AML-193 (cell line): ENCODE measurements around the gene PTPN12.

Source experiments
- DNase-seq, 2 experiments: peaks; one replicate each; lab custom pipeline; 2025; lab: John Stamatoyannopoulos, UW

PTPN12 gene

DNA sequence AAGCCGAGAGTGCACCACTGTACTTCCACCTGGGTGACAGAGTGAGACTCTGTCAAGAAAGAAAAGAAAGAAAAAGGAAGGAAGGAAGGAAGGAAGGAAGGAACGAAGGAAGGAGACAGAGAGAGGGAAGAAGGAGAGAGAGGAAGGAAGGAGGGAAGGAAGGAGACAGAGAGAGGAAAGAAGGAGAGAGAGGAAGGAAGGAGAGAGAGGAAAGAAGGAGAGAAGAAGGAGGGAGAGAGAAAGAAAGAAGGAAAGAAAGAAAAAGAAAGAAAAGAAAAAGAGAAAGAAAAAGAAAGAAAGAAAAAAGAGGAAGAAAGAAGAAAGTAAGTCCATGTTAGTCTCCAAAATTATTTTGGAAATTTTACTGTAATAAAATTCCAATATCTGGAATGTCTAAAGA lies 125.8 kb downstream of the PTPN12 start:
- no peak for DNase-seq

DNA sequence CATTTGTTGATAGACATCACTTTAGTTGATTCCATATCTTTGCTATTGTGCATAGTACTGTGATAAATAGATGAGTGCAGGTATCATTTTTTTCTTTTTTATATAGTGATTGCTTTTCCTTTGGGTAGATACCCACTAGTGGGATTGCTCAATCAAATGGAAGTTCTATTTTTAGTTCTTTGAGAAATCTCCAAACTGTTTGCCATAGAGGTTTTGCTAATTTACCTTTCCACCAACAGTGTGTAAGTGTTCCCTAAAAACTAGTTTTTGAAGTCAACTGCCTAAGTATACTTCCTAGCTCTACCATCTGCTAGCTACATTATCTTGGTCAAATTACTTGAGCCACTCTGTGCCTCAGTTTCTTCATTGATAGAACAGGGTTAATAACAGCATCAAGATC lies 127.6 kb downstream of the PTPN12 start:
- no peak for DNase-seq

DNA sequence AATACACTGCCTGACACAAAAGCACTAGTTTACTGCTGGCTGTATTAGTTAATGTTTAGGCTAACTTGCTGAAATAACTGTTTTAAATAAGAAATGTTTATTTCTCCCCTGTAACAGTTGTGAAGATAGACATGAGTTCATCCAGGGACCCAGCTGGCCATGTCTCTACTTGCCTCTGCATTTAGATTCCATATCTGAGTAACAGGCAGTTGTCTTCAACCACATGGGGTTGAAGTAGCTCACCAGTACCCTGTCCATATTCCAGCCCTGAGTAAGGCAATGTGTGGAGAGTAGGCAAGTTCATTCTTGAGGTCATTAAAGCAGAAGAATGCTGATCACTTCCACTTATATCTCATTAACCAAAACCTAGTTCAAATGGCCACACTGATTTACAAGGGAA lies 128.1 kb downstream of the PTPN12 start:
- no peak for DNase-seq

DNA sequence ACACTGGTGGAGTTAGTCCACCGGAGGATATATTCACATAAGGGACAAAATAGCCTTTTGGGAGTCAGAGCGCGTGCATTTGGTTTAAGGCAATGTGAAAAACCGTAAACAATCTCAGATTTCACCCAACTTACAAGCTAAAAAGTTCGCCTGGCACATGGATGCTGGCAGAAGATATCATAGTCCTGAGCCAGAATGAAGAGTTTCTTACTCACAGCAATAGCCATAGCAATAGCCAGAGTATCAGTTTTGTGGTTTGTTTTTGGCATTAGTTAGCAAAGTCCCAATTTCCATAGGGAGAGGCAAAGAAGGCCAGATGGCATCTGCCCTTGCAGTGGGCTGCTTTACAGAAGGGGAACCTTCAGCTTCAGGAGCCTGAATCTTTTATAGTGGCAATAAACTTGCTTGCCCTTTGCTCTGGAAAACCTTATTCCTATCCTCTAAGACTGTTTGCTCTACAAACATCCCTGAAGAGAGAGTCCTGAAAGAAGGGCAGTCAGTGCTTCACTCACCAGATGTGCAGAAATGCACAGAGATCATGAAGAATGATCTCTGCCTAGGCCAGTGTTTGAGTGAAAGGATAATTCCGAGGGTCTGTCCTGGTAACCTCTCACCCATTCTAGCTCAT lies 130.5 kb downstream of the PTPN12 start:
- no peak for DNase-seq

DNA sequence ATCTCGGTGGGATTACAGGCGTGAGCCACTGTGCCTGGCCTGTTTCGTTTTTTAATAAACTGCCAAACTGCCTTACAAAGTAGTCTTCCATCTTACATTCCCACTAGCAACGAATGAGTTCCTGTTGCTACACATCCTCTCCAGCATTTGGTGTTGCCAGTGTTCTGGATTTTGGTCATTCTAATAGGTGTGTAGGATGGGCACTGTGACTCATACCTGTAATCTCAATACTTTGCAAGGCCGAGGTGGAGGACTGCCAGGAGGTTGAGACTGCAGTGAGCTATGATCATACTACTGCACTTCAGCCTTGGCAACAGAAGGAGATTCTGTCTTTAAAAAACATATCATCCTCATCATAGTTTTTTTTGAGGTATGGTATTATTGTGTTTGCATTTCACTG lies 137.8 kb downstream of the PTPN12 start:
- no peak for DNase-seq

DNA sequence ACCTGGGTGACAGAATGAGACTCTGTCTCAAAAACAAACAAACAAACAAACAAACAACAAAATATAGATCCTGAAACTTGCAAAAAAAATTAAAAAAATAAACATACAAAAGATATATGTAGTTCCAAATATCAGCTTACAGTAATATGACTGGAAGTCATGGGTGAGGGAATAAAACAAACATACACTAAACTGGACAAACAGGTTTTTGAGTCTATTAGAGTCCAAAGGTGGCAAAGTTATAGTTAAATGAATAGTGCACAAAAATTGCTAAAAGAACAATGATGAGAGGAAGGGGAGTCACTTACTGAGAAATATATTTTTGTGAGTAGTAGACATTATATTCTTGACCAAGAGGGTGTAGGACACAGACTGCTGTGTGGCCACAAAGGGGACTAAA lies 142.5 kb downstream of the PTPN12 start:
- no peak for DNase-seq

DNA sequence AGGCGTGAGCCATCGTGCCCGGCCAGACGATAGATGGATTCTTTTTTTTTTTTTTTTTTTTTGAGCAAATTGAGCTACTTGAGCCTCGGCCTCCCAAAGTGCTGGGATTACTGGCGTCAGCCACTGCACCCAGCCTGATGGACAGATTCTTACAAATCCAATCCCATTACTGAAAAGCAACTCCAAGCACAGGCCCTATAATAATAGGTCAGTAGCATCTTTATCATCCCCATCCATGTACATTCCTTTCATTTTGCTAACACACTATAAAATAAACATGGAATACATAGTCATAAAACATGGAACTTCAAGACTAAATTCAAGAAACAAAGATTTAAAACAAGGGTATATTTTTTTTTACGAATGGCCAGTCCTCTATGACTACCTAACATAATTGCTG lies 143.2 kb downstream of the PTPN12 start:
- no peak for DNase-seq

DNA sequence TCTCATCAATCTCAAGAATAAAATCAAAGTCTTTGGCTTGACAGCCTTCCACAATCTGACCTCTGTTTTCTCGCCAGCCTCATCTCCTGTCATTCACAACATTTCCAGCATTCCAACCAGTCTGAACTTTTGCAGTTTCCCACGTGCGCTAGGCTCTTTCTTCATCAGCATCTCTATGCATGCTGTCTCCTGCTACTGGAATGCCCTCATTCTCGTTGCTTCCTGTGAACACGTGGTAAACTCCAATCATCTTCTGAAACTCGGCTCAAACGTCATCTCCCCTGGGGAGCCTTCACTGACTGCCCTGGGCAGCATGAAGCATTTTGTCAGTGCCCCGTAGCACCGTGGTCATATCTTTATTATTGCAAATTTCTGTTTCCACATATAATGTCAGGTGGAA lies 146.9 kb downstream of the PTPN12 start:
- no peak for DNase-seq

DNA sequence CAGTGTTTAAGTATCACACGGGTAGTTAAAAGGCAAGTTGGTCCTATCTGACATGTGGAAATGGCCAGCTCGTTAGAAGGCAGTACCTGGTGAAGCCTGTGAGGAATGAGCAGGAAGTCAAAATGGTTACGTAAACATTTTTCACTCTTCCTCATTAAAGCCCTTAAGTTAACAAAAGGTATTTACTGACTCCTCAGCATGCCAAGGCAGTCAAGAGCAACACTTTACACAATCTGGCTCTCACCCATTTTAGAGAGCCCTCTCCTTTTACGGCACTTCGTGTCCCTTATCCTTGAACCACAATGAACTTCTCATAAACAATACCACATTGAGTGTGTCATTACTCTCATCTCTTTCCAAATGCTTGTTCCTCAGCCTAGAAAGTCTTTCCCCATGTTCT lies 148.1 kb downstream of the PTPN12 start:
- peak; percentile 27 to 32 for DNase-seq

DNA sequence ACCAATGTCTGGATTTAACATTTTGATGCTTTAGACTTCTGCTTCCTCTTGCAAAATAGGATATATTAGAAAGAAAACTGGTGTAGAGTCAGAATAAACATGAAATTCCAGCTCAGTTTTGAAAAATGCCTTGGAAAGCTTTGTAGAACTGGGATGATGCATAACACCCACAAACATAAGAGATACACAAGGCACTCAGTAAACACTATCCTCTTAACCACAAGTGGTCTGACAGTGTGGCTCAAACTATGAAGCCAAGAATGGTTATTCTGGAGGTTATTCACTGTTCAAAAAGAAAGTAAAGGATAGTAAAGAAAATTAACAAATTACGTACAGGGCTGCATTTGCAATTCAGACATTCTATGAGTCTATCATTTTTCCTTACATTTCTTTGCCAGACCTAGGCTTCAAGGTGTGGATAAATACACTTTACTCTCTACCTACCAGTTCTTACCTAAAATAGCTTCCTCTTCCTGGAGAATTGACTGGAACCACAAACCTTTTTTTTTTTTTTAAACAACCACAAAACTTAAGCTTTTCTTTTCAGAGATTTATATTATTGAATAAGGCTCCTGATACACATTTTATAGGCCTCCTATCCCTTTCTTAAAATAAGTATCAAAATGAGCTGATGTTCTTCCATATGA lies 150.1 kb downstream of the PTPN12 start:
- no peak for DNase-seq

DNA sequence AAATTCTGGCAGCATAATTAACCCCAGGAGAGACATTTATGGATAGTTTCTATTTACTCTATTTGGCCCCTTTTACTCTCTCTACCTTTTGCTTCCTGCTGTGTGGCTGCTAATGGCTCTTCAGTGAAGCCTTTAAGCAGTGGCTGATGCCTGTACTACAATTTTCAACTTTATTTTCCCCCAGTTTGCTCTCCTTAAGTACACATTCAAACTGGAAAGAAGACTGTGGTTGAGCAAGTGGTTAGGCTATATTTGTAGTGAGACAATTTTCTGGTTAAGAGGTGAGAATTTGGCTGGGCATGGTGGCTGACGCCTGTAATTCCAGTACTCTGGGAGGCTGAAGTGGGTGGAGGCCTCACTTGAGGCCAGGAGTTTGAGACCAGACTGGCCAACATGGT lies 150.7 kb downstream of the PTPN12 start:
- DNase-seq = no peak
